ENCODE measurements around the gene WDR5.

WDR5 gene

DNA sequence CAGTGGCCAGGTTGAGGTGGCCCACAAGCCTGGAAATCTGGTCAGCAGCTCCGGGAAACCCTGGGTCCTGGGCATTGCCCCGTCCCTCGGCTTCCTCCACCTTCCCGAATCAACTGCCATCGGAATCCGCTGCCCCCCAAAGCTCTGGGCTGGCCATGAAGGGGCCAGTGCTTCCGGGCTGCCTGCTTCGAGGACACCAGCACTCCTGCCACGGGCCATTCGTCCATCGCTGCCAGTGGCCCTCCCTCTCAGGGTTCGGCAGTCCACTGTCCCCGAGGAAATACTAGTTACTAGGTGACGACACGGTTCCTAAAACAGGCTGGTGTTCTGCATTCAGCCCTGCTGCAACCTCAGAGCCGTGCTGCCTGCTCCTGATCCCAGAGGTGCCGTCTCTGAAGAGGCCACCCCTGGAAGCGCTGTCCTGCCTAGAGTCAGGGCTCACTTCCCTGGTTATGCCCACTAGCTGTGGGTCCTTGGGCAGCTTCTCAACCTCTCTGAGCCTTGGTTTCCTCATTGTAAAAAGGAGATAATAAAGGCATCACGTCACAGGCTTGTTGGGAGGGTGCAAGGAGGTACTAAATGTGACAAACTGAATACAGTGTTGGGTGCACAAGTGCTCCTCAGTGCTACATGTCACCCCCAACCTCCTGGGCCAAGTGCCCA, 3.5 kb upstream of the WDR5 start:
- DNase-seq: no peak

DNA sequence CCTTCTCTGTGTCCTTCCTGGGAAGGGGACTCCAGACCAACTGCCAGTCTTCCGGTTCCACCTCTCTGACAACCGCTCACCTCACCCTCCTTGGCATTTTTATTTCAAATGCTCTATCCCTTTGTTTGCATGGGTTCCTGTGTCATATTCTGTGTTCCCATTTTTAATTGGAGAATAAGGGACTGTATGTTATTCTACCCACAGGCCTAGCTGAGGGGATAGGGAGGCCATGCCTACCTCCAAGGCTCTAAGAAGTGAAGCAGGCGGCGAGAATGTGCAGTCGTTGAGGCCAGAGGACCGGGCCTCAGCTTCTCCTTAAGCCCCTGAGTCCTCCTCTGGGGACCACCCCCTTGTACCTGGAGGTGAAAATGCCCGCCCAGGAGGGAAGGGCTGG, 936 bp upstream of the WDR5 start:
- peak; percentile 5 for DNase-seq

DNA sequence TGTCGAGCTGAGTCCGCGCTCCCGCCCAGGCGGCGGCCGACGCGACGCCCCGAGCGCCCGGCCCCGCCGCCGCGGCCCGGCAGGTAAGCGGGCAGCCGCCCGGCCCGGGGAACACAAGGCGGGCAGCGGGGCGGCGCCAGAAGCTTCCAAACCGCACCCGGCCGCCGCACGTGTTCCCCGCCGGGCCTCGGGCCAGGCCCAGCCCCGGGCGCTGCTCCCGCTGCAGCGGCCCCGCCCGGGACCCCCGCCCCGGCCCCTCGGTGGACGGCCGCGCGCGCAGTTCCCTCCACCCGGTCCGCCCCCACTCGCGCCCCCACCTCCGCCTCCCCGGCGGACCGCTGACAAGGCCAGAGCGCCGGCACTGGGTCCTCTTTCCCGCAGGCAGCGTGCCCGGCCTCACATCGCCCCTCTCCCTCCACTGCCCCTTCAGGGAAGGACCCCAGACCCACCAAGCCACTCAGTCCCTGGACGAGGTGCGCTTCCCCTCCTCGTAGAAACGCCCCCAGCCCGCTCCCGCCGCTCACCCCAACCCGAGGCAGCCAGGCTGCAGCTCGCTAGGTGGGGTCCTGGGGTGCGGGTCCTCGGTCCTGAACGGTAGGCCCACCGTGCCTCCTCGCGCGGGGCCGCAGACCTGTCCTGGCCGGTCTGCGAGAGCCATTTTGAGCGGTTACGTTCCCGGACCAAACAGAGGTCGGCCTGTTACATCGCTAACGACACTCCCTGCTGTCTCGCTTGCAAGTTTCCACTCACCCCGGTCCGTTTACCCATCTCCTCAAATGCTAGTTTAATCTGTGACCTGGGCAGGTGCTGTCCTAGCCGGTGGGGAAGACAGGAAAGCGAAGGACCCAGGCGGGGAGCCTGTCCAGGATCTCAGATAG, 475 bp downstream of the WDR5 start:
- DNase-seq: no peak

DNA sequence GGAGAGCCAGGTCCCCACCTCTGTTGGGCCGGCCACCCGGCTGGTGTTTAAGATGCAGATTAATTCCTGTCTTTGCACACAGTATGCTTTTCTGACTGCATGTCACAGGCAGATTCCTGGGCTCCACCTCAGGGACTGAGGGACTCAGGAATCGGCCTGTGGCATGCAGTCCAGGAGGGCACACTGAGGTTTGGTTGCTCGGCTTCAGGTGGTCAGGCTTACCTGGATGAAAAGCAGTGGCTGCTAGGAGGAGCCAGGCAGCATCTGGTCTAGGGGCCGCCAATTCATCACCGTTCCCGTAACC, 1.1 kb downstream of the WDR5 start:
- DNase-seq: no peak

DNA sequence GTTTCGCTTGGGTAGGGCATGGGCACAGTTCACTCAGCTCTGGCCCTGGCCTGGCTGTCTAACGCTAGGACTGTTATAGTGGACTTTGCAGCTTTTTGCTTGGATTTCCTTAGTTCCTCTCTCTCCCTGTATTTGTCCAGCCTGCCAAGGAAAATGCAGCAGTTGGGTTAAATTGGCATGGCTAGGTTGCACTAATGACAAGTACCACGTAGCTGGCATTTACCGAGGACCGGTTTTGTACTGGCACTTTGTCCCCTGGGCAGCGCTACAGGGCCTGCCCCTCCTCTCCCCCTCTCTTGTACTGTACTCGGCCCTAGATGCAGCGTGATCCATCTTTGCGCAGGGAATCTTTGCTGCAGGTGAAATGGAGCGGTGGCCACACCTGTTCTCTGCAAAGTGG, 2.4 kb downstream of the WDR5 start:
- no peak for DNase-seq

DNA sequence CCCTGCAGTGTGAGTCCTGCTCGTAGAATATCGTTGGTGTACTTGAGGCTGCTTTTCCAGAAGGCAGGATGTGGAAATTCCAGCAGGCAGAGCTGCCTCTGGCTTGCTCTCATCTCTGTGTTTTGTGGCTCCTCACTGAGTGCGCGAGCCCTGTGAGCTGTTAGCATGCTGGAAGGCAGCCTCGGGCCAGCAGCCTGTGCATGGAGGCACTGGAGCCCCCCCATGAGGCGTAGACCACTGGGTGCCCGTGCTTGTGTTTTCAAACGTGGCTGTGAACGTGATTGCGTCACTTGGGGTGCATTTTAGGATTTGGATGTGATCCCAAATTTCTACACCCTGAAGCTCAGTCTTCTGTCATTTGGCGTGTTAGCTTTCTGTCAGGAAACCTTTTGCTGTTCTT, 3.2 kb downstream of the WDR5 start:
- DNase-seq: no peak

DNA sequence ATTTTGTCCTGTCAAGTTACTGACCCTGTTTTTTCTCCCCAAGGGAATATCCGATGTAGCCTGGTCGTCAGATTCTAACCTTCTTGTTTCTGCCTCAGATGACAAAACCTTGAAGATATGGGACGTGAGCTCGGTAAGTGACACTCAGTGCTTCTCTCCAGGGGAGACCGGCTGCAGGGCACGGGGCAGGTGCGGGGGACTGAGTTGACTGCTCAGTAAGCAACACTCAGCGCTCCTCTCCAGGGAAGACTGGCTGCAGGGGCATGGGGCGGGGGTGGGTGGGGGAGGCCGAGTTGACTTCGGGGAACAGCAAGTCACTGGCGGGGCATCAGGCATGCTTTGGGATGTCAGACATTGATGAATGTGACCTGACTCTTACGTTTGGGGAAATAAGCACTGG, 6.0 kb downstream of the WDR5 start:
- no peak for DNase-seq

DNA sequence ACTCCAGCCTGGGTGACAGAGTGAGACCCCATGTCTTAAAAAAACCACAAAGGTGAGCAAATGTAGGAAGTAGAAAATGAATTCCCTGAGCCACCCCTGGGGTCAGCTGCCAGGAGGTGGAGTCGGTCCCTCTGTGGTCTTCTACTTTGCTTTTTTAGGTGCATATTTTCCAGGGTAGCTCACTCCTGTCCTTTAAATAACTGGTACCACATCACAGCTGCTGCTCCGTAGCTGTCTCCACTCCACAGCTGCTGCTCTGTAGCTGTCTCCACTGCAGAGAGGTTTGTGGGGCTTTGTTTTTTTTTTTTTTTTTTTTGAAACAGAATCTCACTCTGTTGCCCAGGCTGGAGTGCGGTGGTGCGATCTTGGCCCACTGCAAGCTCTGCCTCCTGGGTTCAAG, 8.9 kb downstream of the WDR5 start:
- no peak for DNase-seq

DNA sequence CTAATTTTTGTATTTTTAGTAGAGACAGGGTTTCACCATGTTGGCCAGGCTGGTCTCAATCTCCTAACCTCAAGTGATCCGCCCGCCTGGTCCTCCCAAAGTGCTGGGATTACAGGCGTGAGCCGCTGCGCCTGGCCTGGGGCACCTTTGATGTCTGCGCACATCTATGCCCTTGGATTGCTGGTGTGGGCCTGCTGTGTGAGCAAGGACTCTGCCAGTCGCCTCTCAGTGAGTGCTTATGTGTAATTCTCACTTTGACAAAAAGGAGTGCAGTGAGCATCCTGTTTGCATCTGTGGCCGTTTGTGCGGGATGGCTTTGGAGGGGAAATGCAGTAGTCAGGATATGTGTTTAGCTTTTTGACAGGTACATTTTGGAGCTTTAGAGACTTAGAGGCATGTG, 9.4 kb downstream of the WDR5 start:
- DNase-seq: no peak

DNA sequence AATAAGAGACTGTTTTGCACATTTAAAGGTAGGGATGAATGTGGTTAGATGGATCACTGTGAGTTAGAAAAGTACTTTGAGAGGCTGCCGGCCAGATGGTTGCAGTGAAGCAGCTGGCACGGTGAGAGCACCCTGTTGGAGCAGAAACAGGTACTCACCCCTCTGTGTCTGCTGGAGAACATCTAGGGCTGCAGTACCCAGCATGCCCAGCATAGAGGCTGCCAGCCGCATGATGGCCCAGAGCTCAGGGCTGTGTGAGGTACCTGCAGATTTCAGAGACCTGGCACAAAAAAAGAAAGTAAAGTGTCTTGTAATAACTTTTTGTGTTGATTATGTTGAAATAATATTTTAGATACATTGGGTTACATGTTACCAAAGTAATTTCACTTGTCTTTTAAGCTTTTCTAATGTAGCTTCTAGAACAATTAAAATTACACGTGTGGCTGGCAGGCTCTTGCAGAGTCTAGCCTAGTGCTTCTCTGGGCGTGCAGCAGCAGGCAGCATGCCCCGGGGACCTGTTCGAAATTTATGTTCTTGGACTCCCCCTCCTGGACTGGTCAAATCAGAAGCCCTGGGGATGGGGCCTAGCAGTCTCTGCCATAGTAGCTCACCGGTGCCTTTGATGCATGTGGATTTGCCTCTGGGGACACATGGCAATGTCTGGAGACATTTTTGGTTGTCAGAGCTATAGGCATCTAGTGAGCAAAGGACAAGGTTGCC, 11.1 kb downstream of the WDR5 start:
- DNase-seq: no peak

DNA sequence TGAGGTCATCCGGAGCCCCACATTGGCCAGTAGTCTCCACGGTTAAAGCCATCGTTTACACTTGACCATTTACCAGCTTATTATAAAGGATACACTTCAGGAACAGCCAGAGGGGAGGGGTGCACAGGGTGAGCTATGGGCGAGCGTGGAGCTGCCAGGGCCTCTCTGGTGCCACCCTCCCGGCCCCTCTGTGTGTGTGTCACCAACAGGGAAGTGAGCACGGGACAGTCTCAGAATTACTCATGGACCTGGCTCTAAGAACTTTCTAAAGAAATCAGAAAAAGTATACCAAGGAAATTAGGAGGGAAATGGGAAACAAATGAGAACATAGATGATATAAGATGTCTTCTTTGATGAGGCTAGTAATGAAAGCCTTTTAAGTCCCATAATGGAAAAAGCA, 13.5 kb downstream of the WDR5 start:
- no peak for DNase-seq

DNA sequence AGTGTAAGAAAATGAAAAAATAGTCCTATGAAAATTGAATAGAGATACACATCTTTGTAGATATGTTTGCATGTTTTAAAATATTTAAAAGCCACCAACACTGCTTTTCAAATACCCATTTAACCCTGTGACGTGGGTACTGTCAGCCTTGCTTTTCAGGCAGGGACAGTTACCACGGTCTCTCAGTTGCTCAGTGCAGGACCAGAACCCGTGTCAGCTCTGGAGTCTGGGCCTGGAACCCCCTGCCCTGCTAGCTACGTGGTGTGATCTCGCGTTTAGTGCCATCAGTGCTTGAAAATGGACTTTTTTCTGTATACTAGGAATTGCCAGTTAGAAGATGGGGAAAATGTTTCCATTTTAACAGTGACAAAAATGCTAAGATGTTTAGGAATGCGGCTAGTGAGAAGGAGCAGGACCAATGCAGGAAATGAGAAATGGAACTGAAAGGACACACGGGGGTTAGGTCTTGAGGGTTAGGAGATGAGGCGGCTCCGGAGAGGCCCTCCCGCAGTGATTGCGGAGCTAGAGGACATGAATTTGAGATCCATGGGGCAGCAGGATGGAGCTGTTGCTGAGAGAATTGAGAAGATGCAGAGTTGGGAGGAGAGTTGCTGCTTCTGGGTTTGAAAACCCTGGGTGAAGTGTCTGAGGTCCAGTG, 14.8 kb downstream of the WDR5 start:
- DNase-seq: no peak

DNA sequence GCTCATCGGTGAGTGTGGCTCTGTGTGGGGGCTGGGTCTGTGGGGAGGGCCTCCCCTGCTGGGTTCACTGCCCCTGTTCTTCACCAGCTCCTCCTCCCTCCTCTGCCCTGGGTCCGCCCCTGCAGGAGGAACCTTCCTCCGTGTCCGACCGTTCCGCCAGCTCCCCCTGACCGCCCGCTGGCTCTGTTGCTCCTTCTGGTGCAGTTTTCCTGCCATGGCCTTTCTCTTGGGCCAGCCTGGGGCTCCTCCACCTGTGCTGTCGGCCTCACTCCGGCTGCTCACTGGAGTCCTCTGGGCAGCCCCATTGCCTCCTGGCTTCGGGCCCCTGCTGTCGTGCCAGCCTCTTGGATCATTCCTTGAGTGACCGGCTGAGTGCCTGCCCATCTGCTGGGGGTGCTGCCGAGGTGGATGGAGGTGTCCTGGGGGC, 16.2 kb downstream of the WDR5 start:
- no peak for DNase-seq

DNA sequence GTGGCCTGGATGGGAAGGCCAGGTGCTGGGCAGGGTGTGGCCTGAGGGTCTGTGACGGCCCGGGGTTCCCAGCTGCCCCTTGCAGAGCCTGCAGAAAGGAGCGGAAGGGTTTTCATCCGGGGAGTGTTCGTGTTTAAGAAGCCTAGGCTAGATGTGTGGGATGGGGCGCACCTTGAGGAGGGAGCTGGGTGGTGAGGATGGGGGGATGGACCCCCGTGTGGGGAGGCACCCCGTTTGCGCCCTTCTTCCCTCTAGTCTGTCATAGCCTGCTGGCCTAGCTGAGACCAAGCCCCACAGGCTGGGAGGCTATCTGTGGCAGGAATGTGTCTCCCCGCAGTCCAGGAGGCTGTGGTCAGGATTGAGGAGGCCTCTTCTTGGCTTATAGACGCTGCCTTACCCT, 16.6 kb downstream of the WDR5 start:
- no peak for DNase-seq

DNA sequence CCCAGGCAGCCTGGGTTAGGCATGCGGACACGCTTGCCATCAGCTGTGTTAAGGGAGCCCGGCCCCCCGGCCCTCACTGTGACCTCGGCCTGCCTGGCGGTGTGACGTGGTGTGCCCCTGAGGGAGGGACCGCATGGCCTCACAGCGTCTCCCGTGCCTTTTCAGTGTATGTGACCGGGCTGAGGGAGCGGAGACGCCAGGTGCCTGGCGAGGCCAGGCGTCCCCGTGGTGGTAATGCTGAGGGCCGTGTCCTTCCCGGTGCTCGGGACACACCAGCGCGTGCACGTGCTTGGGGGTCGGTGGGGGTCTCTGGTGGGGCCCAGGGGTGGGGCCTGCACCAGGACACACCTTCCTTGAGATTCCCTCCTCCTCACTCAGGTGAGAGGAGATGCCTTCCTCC, 17.6 kb downstream of the WDR5 start:
- no peak for DNase-seq

DNA sequence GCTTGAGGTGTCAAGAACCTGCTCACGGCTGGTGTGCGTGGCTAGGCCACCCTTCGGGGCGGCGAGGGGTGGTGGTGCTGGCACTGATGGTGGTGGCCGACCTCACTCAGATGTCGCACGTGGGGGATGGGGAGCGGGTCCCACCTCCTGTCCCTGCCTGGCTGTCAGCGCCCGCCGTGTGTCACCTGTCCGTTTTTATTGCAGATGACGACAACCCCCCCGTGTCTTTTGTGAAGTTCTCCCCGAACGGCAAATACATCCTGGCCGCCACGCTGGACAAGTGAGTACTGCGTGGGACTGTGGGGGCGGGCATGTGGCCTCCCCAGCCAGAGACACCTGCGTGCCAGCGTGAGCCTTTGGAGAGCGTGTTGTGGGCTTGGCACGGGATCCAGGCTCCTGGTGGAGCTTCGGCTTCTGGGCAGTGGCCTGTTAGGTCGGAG, 18.4 kb downstream of the WDR5 start:
- no peak for DNase-seq

DNA sequence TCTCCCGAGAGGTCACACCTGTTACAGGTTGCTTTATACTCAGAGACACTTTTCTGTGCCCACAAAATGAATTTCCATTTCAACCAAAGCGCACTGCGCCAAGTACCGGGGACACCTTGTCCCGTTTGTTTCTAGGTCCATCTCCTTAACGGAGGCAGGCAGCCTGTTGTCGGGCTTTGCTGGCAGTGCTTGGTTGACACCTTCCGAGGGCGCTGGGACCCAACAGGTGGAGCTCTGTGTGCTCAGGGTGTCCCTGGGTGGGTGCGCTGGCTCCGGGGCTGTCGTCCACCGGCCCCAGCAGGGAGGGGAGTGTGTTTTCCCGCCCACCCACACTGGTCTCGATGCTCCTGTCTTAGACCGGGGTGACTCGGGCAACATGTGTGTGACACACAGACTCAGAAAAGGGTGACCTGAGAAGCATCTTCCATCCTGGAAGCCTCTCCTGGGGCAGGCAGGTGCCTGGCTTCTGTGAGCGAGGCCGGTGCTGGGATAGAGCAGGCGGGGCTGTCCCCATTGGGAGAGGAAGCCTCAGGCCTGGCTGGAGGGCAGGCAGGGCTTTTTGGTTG, 20.0 kb downstream of the WDR5 start:
- DNase-seq: no peak

DNA sequence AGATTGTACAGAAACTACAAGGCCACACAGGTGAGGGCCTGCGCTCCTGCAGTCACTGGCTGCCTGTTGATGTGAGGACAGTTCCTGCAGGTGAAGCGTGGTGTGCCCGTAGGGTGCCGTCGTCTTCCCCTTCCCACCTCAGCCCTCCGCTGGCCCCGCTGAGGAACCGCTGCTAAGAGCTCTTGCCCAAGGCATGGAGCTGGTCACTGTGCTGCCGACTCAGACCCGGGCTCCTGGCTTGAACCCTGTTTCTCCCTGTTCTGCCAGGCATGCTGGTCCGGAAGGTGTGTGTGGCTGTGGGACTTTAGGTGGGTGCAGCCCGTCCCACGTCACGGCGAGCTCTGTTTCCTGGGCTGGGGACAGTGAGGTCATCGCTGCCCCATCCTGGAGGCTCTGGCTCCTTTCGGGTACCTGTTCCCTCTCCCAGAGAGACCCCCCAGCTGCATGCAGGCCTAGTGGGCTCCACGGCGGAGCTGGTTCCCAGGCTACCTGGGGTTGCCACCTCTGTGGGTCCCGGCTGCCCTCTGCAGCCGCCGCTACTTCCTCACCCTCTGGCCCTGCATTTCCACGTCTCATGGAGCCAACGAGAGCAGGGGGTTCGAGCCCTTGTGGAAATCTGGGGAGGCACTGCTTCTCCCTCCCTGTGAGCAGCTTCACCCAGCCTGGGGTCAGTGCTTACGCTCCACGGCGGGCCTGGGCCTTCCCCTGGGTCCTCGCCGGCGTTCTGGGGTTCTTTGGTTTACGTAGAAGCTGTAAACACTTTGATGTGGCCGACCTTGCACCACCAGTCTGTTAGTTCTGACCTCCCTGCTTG, 20.9 kb downstream of the WDR5 start:
- DNase-seq: no peak

DNA sequence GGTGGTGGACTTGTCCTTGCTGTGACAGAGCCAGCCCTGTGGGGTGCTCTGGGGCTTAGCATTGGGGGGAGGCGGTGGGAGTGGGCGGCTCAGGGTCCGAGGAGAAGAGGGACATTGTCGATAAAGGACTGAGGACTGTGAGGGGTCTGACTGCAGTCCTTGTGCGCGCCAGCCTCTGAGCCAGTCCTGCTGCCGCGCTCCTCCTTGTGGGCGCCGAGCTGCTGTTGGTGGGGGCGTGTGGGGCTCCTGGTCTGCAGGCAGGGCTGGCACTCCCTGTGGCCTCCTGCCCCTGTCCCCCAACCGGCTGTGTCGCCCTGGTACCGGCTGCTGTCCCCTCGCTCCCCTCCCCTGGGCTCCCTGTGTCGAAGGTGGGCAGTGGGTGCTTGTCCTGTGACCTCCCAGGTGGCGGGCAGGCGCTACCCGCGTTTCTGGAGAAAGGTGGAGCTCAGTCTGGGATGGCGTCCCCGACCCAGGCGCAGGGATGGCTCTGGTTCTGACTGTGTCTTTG, 21.6 kb downstream of the WDR5 start:
- no peak for DNase-seq

DNA sequence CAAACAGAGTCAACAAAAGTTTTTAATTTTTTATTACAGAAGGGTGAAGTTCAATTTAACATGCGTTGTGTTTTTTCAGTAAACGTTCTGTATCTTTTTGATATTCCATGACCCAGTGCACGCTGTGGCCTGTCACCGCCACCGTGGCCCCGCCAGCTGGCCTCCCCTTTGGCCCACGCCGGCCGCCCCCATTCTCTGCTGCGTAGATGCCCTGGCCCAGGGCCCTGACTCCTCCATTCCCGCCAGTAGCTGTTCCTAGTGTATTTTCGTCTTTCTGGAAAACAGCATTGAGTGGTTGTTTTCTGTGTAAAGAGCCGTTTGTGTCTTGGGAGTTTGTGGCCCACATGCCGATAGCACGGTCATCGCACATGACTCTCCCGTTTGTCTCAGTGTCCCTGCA, 22.4 kb downstream of the WDR5 start:
- DNase-seq: no peak

DNA sequence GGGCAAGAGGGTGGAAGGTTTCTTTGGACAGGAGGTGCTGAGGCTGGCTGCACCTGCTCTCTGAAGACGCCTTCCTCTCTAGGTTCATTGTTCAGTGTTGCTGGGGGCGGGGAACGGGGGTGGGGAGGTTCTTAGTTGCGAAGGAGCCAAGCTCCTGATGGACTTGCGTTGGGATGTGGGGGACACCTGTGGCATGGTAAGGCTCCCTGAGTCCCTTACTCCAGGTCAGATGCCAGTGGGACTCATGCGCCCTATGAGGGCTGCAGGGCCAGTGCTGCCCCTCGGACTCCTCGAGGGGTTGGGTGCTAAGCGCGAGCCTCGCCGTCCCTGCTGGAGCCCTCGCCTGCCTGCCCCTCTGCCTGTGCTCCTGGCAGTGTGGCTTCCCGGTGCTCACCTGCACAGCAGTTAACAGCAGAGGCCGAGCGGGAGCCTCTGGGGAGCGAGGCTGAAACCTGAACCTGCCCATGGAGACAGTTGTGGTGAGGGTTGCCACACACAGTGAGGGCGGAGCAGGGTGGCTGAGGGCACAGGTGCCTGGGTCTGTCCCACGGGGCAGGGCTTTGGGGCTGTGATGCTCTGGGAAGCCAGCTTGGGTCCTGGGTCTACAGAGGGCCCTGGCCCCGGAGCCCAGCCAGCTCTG, 23.0 kb downstream of the WDR5 start:
- DNase-seq: no peak
